ENCODE measurements around the gene HOTAIR.
A peak's percentile ranks its signal among the peaks of the same experiment; 100 is the strongest.

Gene HOTAIR

DNA sequence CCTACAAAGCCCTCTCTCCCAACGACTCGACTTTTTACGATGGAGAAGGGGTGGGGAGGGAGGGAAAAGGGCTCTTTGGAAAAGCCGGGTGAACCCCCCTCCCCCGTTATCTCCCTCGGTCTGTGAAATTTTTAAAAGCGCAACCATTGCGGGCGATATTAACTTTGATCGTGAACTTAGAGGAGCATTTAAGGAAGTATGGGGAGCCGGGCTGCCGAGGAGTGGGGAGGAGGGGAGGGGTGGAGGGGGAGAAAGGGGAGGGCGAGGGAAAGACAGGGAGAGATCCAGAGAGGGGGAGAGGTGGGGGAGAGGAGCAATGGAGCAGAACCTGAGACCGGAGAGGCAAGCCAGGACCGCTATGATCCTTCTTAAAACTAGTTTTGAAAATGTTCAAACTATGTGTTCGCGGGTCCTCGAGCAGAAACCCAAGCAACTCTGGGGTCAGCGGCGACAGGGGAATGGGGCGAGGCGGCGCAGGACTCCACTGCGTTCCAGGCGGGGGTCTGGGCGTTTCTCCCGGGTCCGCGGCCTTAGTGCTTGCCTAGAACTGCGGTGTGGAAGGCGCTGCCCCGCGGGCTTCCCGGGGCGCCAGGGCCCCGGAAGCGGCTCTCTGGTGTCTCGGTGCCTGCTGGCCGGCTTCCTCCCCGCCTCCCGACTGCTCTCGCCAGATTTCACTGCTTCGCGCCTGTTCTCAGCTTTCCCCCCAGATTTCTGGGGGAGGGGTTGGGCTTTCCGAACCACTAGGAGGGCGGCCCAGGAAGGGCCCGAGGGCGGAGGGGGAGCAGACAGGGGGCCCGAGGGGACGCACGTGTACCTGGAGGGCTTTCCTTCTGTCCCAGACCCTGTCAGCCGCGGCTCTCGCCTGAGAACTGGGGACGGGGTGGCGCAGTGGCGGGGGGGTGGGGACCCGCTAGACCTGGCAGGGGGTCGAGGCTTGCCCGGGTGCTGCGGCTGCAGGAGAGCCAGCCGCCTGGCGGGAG, at the start of gene HOTAIR:
HOTAIR (minus strand) TSS at position 871 of the 980 bp plus-strand sequence.
- no peak for DNase-seq (ENCODE audit: low read depth, low spot score)

GRCh38 chr12:54024127-54024526, 49.4 kb upstream of the HOTAIR start:
- DNase-seq (ENCODE audit: low read depth, low spot score), result no peak

GRCh38 chr12:54022960-54023884, 48.5 kb upstream of the HOTAIR start:
- no peak for DNase-seq (ENCODE audit: low read depth, low spot score)

DNA sequence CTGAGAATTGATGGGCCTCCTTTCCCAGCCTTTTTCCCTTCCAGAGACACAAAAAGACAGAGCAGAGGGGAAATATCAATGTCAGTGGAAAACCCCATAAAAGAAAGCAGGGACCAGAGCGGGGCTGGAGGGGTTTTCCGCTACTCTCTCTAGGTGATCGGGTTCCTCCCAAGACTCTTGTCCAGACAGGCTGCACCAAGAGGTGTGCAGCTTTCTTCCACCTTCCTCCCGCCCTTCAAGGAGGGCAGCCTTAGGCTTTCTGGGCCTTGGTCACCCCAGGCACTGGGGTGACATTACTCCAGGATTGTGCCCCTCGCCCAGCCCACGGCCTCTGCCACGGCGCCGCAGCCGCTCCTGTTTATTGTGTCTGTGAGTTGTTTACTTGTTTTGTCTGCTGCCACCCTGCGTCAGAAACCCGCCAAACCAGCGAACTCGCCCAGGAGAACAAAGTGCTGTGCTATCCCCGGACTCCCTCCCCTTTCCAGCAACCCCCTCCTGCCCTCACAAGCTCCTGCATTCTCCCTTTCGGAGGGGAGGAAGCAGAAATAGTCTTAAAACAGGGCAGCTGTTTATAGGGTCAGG, 46.8 kb upstream of the HOTAIR start:
- DNase-seq (ENCODE audit: low read depth, low spot score), result no peak

DNA sequence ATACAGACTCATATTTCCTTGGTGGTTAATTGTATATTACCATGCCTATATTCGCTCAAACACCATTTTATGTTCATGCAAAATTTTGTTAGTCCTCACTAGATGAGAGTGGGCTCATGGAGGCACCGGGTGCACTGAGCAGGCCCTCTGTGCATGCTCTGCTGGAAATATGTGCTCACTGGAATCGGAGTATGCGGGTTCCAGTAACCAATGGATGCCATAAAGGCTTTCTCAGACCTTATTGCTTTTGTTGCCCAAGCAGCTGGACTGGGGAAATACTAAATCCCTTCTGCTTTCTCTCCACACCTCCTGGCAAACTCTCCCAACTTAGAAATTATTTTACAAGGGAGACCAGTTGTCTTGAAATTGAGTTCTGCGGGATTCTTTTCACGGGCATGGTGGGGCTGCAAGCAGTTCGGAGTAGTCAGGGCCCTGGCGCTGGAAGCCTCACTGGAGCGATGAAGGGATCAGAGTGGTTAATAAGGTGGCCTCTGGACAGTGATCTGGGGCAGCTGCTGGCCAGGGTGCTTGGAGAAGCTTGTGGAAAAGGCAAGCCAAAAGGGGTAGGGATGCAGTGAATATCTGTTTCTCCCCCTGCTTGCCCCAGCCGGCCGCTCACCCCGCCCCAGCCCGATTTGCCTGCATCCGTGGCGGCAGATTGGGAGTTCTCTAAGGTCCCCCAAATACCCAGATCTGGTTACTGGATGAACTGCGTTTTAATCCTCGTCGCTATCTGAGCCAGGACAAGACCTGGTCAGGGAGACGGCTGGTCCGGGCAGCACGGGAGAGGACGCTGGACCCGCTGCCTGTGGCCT, 46.0 kb upstream of the HOTAIR start:
- no peak for DNase-seq (ENCODE audit: low read depth, low spot score)

- DNase-seq (ENCODE audit: low read depth, low spot score), result no peak
Observed at GRCh38 chr12:54019924-54020590, 45.3 kb upstream of the HOTAIR start.

DNA sequence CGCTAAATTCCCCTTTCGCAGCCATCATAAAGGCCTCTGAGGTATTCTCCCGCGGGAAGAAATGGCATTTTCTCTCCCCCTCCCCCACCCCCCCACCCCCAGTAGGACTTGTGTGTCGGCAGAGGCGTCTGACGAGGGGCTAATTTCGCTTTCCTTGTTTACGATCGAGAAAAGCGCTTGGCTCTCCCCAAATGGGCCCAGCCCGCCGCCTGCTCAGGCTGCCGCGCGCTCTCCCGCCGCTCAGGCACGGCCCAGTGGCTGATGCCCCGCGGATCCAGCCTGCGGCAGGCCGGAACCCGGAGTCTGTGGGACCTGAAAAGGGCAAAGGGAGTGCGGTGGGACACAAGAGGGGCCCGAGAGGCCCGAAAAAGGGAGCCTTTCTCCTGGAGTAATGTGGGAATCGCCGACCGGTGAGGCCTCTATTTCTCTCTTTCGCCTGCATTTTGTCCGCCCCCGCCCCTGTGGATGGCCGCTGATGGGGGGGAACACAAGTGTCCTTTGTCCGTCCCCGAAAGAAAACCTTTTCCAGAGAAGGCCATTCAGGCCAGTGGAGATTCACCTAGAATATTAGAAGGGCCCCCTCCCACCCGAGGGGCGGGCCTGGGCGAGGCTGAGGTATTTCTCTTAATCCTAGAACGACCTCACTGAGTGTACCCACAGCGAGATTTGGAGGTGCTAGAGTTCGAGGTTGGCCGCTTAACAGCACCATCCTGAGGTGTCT, 44.5 kb upstream of the HOTAIR start:
- DNase-seq (ENCODE audit: low read depth, low spot score), result no peak

GRCh38 chr12:54018468-54018984, 43.8 kb upstream of the HOTAIR start:
- DNase-seq (ENCODE audit: low read depth, low spot score), result no peak

DNA sequence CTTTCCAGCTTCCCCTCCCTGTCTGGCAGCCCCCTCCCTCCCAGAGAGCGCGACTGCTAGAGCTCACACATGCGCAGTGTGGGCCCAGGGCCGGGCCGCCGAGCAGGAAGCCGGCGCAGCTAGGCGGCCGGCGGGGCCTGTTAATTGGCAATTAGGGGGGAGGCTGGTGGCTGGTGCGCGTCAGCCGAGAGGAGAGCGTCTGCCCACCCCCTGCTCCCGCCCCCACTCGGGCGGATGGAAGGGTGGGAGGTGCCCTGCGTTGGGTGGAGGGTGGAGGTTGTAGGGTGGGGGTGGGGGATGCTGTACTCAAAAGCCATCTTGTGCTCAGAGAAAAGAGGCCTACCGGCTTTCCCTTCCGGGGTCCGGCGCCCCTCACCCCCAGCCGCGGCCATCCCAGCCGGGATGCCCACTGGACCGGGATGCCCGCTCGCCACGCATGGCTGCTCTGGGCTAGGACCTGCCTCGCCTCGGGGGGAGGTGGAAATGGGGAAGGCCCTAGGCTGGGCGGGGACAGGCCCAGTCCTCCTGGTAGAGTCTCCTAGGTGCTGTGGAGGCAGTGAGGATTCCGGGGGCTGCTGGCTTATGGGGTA, 43.2 kb upstream of the HOTAIR start:
- peak; percentile 40 for DNase-seq (ENCODE audit: low read depth, low spot score)

DNA sequence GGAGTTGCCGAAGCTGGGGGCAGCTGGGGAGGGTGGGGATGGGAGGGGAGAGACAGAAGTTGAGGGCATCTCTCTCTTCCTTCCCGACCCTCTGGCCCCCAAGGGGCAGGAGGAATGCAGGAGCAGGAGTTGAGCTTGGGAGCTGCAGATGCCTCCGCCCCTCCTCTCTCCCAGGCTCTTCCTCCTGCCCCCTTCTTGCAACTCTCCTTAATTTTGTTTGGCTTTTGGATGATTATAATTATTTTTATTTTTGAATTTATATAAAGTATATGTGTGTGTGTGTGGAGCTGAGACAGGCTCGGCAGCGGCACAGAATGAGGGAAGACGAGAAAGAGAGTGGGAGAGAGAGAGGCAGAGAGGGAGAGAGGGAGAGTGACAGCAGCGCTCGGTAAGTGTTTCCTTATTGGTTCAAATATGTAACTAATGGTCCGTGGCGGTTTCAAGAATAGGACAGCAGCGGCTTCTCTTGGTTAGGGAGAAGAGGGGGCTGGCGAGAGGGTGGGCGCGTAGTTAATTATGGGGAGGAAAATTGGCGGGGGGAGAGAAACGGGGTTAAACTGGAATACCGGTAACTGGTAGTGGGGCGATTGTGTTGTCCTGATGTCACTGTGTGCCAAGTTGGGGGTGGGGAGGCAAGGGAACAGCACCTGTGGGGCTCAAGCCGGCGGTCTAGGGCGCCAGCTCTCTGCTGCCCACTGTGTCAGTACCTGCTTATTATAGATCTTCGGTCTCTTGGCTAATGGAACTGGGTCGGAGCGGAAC, 42.5 kb upstream of the HOTAIR start:
- DNase-seq (ENCODE audit: low read depth, low spot score), result no peak

- no peak for DNase-seq (ENCODE audit: low read depth, low spot score)
Observed at GRCh38 chr12:54016478-54016964, 41.8 kb upstream of the HOTAIR start.

- no peak for DNase-seq (ENCODE audit: low read depth, low spot score)
Observed at GRCh38 chr12:54016051-54016450, 41.3 kb upstream of the HOTAIR start.

DNA sequence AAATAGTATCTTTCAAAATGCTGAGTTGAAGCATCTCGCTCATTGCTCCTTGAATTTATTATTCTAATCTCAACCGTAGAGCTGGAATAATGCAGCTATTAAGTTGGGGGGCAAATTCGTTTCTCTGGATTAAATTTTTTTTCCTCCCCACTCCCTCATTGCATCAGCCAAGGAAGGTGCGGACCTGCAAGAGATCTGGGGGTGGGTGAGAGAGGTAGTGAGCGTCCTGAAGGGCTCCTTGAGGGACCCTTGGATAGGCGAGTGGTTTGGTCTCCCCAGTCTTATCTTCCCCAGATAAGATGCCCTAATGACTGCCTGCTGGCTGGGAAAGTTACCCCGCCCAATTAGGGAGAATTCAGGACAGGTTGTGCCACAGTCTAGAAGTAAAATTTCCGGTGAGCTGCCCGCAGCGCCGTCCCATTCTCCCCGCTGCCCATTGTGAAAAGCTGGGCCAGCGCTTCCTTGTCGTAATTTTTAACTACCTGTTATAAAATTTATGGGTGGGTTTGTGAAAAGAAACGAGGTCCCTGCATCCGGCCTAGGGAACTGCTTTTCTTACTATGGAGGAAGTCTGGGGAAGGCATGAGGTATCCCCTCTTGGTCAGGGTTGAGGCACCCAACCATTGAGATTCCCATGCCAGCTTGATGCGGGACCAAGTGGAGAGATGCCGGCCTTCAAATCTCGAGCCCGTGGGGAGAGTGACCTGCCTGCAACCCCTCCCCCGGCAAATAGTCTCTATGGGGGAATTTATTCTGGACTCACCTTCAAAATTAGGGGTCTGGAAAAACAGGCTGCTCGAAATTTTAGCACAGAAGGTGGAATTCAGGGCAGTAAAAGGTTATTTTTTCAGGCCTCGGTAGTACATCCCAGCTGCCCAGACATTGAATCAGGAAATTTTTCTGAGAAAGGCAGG, 40.5 kb upstream of the HOTAIR start:
- DNase-seq (ENCODE audit: low read depth, low spot score), result no peak

GRCh38 chr12:54014377-54015017, 39.7 kb upstream of the HOTAIR start:
- no peak for DNase-seq (ENCODE audit: low read depth, low spot score)

GRCh38 chr12:54012631-54013409, 38.1 kb upstream of the HOTAIR start:
- DNase-seq (ENCODE audit: low read depth, low spot score), result no peak
